H9 (cell line): ENCODE results near the gene LMX1A. TPM values are rescaled to one million over a fixed set of nuclear protein-coding genes. Genes with fewer than 3 reads are reported as not detected.

Experiments
- DNase-seq: peaks from one replicate; pipeline ENCODE4 v3.0.0-alpha.2; 2017
- H2AFZ ChIP-seq: one replicate; pipeline ENCODE4 v1.6.1; 2013; ENCODE audit warnings: mild to moderate bottlenecking, low read length, control low read depth, moderate library complexity
- H2AK5ac ChIP-seq: 2 replicates; pipeline ENCODE4 v1.6.1; 2013; ENCODE audit warnings: low read length, control low read depth, mixed read lengths; ENCODE audit not compliant: insufficient read length
- H2BK120ac ChIP-seq: one replicate; pipeline ENCODE4 v1.6.1; 2013; ENCODE audit warnings: low read depth, mild to moderate bottlenecking, low read length, control low read depth, inconsistent platforms; ENCODE audit not compliant: poor library complexity, severe bottlenecking
- H2BK12ac ChIP-seq: 2 replicates; pipeline ENCODE4 v1.6.1; 2013; ENCODE audit warnings: low read length, control low read depth, mixed read lengths, low read depth; ENCODE audit not compliant: insufficient read length
- H2BK15ac ChIP-seq: 2 replicates; pipeline ENCODE4 v1.6.1; 2013; ENCODE audit warnings: low read depth, low read length, control low read depth
- H2BK20ac ChIP-seq: one replicate; pipeline ENCODE4 v1.6.1; 2013; ENCODE audit warnings: low read depth, mild to moderate bottlenecking, low read length, control low read depth, inconsistent platforms; ENCODE audit not compliant: poor library complexity, severe bottlenecking
- H2BK5ac ChIP-seq: 2 replicates; pipeline ENCODE4 v1.6.1; 2013; ENCODE audit warnings: low read length, control low read depth, mixed read lengths; ENCODE audit not compliant: insufficient read length
- H3K14ac ChIP-seq: 2 replicates; pipeline ENCODE4 v1.6.1; 2013; ENCODE audit warnings: low read length, control low read depth; ENCODE audit not compliant: insufficient read depth
- H3K18ac ChIP-seq: 2 replicates; pipeline ENCODE4 v1.6.1; 2013; ENCODE audit warnings: low read depth, mild to moderate bottlenecking, mixed read lengths, low read length, control low read depth; ENCODE audit not compliant: insufficient read length
- H3K23ac ChIP-seq: 2 replicates; pipeline ENCODE4 v1.6.1; 2013; ENCODE audit warnings: low read length, control low read depth, mixed read lengths, low read depth; ENCODE audit not compliant: insufficient read length
- H3K23me2 ChIP-seq: 2 replicates; pipeline ENCODE4 v1.6.1; 2013; ENCODE audit warnings: low read depth, mild to moderate bottlenecking, mixed read lengths, low read length, control low read depth; ENCODE audit not compliant: insufficient read length, poor library complexity, severe bottlenecking
- H3K27ac ChIP-seq: 2 replicates; pipeline ENCODE4 v1.5.1; 2013; ENCODE audit warnings: low read length, control low read depth, mixed read lengths, low read depth; ENCODE audit not compliant: insufficient read length
- H3K27me3 ChIP-seq: 2 replicates; pipeline ENCODE4 v1.6.1; 2013; ENCODE audit warnings: low read length, control low read depth, inconsistent platforms; ENCODE audit not compliant: insufficient read depth
- H3K4ac ChIP-seq: 2 replicates; pipeline ENCODE4 v1.6.1; 2013; ENCODE audit warnings: low read depth, mild to moderate bottlenecking, control low read depth, inconsistent platforms, low read length, moderate library complexity
- H3K4me1 ChIP-seq: 2 replicates; pipeline ENCODE4 v1.6.1; 2013; ENCODE audit warnings: low read length, control low read depth, inconsistent platforms; ENCODE audit not compliant: insufficient read depth
- H3K4me2 ChIP-seq: 2 replicates; pipeline ENCODE4 v1.6.1; 2013; ENCODE audit warnings: low read length, control low read depth, mixed read lengths; ENCODE audit not compliant: insufficient read length, insufficient read depth
- H3K56ac ChIP-seq: 2 replicates; pipeline ENCODE4 v1.6.1; 2013; ENCODE audit warnings: low read depth, mild to moderate bottlenecking, mixed read lengths, low read length, control low read depth; ENCODE audit not compliant: insufficient read length
- H3K79me1 ChIP-seq: 2 replicates; pipeline ENCODE4 v1.6.1; 2013; ENCODE audit warnings: low read depth, mild to moderate bottlenecking, moderate library complexity, low read length, control low read depth, inconsistent platforms; ENCODE audit not compliant: insufficient read depth, poor library complexity, severe bottlenecking
- H3K79me2 ChIP-seq: 2 replicates; pipeline ENCODE4 v1.6.1; 2013; ENCODE audit warnings: low read length, control low read depth, inconsistent platforms; ENCODE audit not compliant: insufficient read depth
- H3K9ac ChIP-seq: 2 replicates; pipeline ENCODE4 v1.6.1; 2013; ENCODE audit warnings: low read length, control low read depth, mixed read lengths; ENCODE audit not compliant: insufficient read length; ENCODE audit errors: extremely low read depth
- H3K9me3 ChIP-seq: one replicate; pipeline ENCODE4 v1.6.1; 2013; ENCODE audit warnings: low read depth, low read length, inconsistent platforms; ENCODE audit not compliant: control insufficient read depth
- H3T11ph ChIP-seq: one replicate; pipeline ENCODE4 v1.6.1; 2013; ENCODE audit warnings: mild to moderate bottlenecking, low read length, control low read depth, inconsistent platforms
- H4K20me1 ChIP-seq: one replicate; pipeline ENCODE4 v1.6.1; 2013; ENCODE audit not compliant: control insufficient read depth, insufficient read length, insufficient read depth
- H4K5ac ChIP-seq: 2 replicates; pipeline ENCODE4 v1.6.1; 2013; ENCODE audit warnings: low read depth, mild to moderate bottlenecking, mixed read lengths, low read length, control low read depth; ENCODE audit not compliant: insufficient read length
- H4K8ac ChIP-seq: replicated peaks from 2 replicates; pipeline ENCODE4 v1.6.1; 2013; ENCODE audit warnings: low read length, control low read depth, mixed read lengths, low read depth; ENCODE audit not compliant: insufficient read length
- H4K91ac ChIP-seq: 2 replicates; pipeline ENCODE4 v1.6.1; 2013; ENCODE audit warnings: low read depth, mild to moderate bottlenecking, moderate library complexity, mixed read lengths, low read length, control low read depth; ENCODE audit not compliant: insufficient read length
- H3K27ac Mint-ChIP-seq, 3 experiments: 2 replicates in 2 of 3; 3 replicates in 1 of 3; pipeline ENCODE4 v1.8.0; 2020 to 2021; ENCODE audit warnings: mixed read lengths in 3 of 3, mild to moderate bottlenecking in 1 of 3, moderate library complexity in 1 of 3
- H3K27me3 Mint-ChIP-seq: 2 replicates; pipeline ENCODE4 v1.8.0; 2021; ENCODE audit warnings: low read depth, mild to moderate bottlenecking, moderate library complexity, mixed read lengths
- H3K36me3 Mint-ChIP-seq, 3 experiments: 2 replicates in 2 of 3; 3 replicates in 1 of 3; pipeline ENCODE4 v1.8.0; 2020 to 2021; ENCODE audit warnings: low read depth in 3 of 3, mixed read lengths in 3 of 3; ENCODE audit not compliant: insufficient read depth in 1 of 3
- H3K4me1 Mint-ChIP-seq, 2 experiments: 2 replicates each; pipeline ENCODE4 v1.8.0; 2020; ENCODE audit warnings: mixed read lengths in 2 of 2
- H3K4me3 Mint-ChIP-seq, 2 experiments: 2 replicates in 1 of 2; 3 replicates in 1 of 2; pipeline ENCODE4 v1.8.0; 2020 to 2021; ENCODE audit warnings: mild to moderate bottlenecking in 2 of 2, mixed read lengths in 2 of 2, moderate library complexity in 1 of 2
- H3K9me3 Mint-ChIP-seq, 2 experiments: 2 replicates in 1 of 2; 3 replicates in 1 of 2; pipeline ENCODE4 v1.8.0; 2020; ENCODE audit warnings: mild to moderate bottlenecking in 2 of 2, mixed read lengths in 2 of 2, moderate library complexity in 1 of 2
- WGBS: extraction: QIAGEN DNeasy Blood & Tissue Kit; methylation state at CpG from one replicate; pipeline ENCODE4 v1.1.7; 2013; ENCODE audit warnings: missing lambda C conversion rate, low lambda C conversion rate, mixed read lengths; ENCODE audit not compliant: insufficient read length; ENCODE audit errors: extremely low coverage; 5-methylcytosine and 5-hydroxymethylcytosine counted together
- total RNA-seq: library from RNA; stranded (reverse); gene quantifications from 2 replicates; pipeline ENCODE4 v1.2.1, GENCODE V29; 2021
- TF ChIP-seq, protein P1 (sequence below): fragments of 200-600 bp; sonication (generic); conservative IDR thresholded peaks from 3 replicates; pipeline ENCODE4 v1.8.0; 2021; ENCODE audit warnings: antibody characterized with exemption, mild to moderate bottlenecking

LMX1A gene
- total RNA-seq, 1 experiment from 2014 or later = not detected

DNA sequence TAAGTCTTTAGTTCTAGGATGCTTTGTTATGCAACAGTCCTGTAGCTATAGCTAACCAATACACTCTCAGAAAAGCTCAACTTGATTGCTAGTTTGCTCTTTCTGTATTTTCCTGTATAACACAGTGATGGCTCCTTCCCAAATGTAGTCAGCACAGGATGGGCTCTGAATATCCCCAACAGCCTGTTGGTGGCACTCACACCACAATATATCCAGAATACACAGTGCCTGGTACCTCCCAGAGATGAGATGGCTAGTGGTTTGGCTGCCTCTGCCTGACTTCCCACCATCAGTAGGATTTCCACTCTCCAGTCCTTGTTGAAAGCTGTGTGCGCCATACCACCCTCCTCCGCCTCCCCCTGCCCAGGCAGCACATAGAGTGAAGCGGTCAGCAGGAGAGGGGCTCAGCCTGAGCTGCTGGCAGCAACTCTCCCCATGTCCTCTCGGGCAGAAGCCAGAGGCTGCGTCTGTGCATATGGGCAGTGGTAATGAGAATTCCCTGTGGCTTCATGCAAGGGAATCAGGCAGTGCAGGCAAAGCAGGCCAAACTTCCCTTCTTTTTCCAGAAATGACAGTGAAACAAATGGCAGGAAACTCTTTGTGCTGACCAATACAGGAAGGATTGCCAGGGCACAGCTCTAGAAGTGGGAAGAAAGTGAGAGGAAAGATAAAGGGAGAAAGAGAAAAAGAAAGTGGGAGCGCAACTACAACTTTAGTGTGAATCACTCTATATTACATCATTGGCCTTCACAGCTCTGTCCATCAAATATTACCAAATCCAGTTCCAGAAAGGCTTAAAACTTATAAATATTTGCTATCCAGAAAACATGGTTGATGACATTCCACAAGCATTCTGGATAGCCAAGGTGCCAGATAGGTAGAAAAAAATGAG is 49.7 kb downstream of the LMX1A start:
- Histone ChIP-seq H2AK5ac (no peak overlapping the region), H3K56ac (no peak overlapping the region), H3K4me1 (no peaks in the 10 kb centered on the region), H3K23ac (no peak overlapping the region), H3K27ac (no peak overlapping the region), H3K9ac (no peak overlapping the region), H3K27me3 (no peaks in the 10 kb centered on the region), H4K20me1 (no peaks in the 10 kb centered on the region), H2BK120ac (no peak overlapping the region), H3K18ac (no peak overlapping the region), H3K14ac (no peak overlapping the region), H4K5ac (no peak overlapping the region), H3K79me2 (no peaks in the 10 kb centered on the region), H4K91ac (no peak overlapping the region), H3T11ph (no peak overlapping the region), H4K8ac (no peak overlapping the region), H2BK12ac (no peak overlapping the region), H3K9me3 (no peaks in the 10 kb centered on the region), H3K4me2 (no peak overlapping the region), H2BK5ac (no peak overlapping the region), H3K79me1 (no peaks in the 10 kb centered on the region), H2AFZ (no peak overlapping the region), H2BK15ac (no peak overlapping the region), H3K23me2 (no peaks in the 10 kb centered on the region), H2BK20ac (no peak overlapping the region), H3K4ac (no peak overlapping the region)
- peaks cover 26% of the 10 kb centered on the region for H3K27me3 Mint-ChIP-seq
- H3K4me1 Mint-ChIP-seq = peaks cover 0 to 13% of the 10 kb centered on the region in 2 experiments
- no peak overlapping the region for H3K27ac Mint-ChIP-seq
- TF ChIP-seq, protein P1, sequence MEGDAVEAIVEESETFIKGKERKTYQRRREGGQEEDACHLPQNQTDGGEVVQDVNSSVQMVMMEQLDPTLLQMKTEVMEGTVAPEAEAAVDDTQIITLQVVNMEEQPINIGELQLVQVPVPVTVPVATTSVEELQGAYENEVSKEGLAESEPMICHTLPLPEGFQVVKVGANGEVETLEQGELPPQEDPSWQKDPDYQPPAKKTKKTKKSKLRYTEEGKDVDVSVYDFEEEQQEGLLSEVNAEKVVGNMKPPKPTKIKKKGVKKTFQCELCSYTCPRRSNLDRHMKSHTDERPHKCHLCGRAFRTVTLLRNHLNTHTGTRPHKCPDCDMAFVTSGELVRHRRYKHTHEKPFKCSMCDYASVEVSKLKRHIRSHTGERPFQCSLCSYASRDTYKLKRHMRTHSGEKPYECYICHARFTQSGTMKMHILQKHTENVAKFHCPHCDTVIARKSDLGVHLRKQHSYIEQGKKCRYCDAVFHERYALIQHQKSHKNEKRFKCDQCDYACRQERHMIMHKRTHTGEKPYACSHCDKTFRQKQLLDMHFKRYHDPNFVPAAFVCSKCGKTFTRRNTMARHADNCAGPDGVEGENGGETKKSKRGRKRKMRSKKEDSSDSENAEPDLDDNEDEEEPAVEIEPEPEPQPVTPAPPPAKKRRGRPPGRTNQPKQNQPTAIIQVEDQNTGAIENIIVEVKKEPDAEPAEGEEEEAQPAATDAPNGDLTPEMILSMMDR = peak; percentile 40; the same call in 1 of the 3 replicates
- no CpG with 5 or more reads among the region's 6 CpGs for WGBS
- no peaks in the 10 kb centered on the region for H3K9me3 Mint-ChIP-seq
- no peak overlapping the region for H3K4me3 Mint-ChIP-seq
- no peak for DNase-seq
- no peaks in the 10 kb centered on the region for H3K36me3 Mint-ChIP-seq
